ENCODE data around the gene RRP36. TPM values are rescaled to one million over a fixed set of nuclear protein-coding genes. Genes with fewer than 3 reads are reported as not detected.
A peak's percentile ranks its signal among the peaks of the same experiment; 100 is the strongest.

Gene RRP36
- total RNA-seq, 1 donor from 2014 or later = 20.6 TPM

GRCh38 chr6:43052225-43052841 is 30.9 kb downstream of the RRP36 start:
- Histone ChIP-seq H3K27ac (peak overlapping the region; percentile 87 to 98), H3K4me1 (peaks cover 0 to 14% of the 10 kb centered on the region in 2 donors), H3K36me3 (peaks cover 9 to 27% of the 10 kb centered on the region in 2 donors), H3K27me3 (no peaks in the 10 kb centered on the region), H3K4me3 (no peak overlapping the region), H3K9me3 (no peaks in the 10 kb centered on the region)
- DNase-seq (ENCODE audit: low spot score in 2 of 2) = no peak
- TF ChIP-seq CTCF (IDR thresholded peaks at IDR 0.05) = no peak
- intact Hi-C loops (cut with DNase I) = loop anchor here (2.0 to 5.0 kb wide), 4 partner anchors 68 to 150 kb away; partner anchors contain the start of genes CNPY3 and PPP2R5D

GRCh38 chr6:43052842-43053544 is 31.6 kb downstream of the RRP36 start:
- peak overlapping the region; percentile 87 to 98 for H3K27ac ChIP-seq
- peak overlapping the region; percentile 71 for H3K4me3 ChIP-seq
- peaks cover 9 to 31% of the 10 kb centered on the region in 2 donors for H3K36me3 ChIP-seq
- H3K4me1 ChIP-seq = peaks cover 0 to 15% of the 10 kb centered on the region in 2 donors
- TF ChIP-seq CTCF (IDR thresholded peaks at IDR 0.05) = no peak
- intact Hi-C loops (cut with DNase I) = loop anchor here (1.0 to 5.0 kb wide), 5 partner anchors 68 to 151 kb away; partner anchors contain the start of genes CNPY3, PEX6 and PPP2R5D
- H3K27me3 ChIP-seq = no peaks in the 10 kb centered on the region
- no peaks in the 10 kb centered on the region for H3K9me3 ChIP-seq
- no peak for DNase-seq (ENCODE audit: low spot score in 2 of 2)

GRCh38 chr6:43053545-43054205 is 32.3 kb downstream of the RRP36 start, which contains the start of gene CUL7:
TSS of gene CUL7 (minus strand) at chr6:43053851. CDS start at chr6:43052788, 1,063 bp downstream.
- peak within 1 kb of the TSS; percentile 87 to 98 for H3K27ac ChIP-seq

GRCh38 chr6:43054206-43054943 is 33.0 kb downstream of the RRP36 start:
- TF ChIP-seq CTCF (IDR thresholded peaks at IDR 0.05) = no peak
- intact Hi-C loops (cut with DNase I) = loop anchor here (5.0 kb wide), 1 partner anchor 152 kb away; no protein-coding TSS in a partner anchor
- peak overlapping the region; percentile 71 for H3K4me3 ChIP-seq
- no peaks in the 10 kb centered on the region for H3K27me3 ChIP-seq
- peaks cover 5 to 24% of the 10 kb centered on the region in 2 donors for H3K4me1 ChIP-seq
- H3K9me3 ChIP-seq = no peaks in the 10 kb centered on the region
- peaks cover 9 to 22% of the 10 kb centered on the region in 2 donors for H3K36me3 ChIP-seq
- no peak for DNase-seq (ENCODE audit: low spot score in 2 of 2)
- peak overlapping the region; percentile 87 to 98 for H3K27ac ChIP-seq

More at GRCh38 chr6:43053545-43054205, 32.3 kb downstream of the RRP36 start, which contains the start of gene CUL7:
- peak; percentile 69 to 96 for DNase-seq (ENCODE audit: low spot score in 2 of 2)
- H3K36me3 ChIP-seq = peaks cover 9 to 27% of the 10 kb centered on the region in 2 donors
- H3K9me3 ChIP-seq = no peaks in the 10 kb centered on the region
- peak within 1 kb of the TSS; percentile 71 for H3K4me3 ChIP-seq
- intact Hi-C loops (cut with DNase I) = loop anchor here (1.0 to 5.0 kb wide), 5 partner anchors 67 to 151 kb away; partner anchors contain the start of genes CNPY3, PEX6 and PPP2R5D
- peaks cover 5 to 22% of the 10 kb centered on the region in 2 donors for H3K4me1 ChIP-seq
- no peak for TF ChIP-seq CTCF (IDR thresholded peaks at IDR 0.05)
- H3K27me3 ChIP-seq = no peaks in the 10 kb centered on the region

GRCh38 chr6:43055966-43056365 is 34.5 kb downstream of the RRP36 start:
- intact Hi-C loops (cut with DNase I) = loop anchor here (5.0 kb wide), 1 partner anchor 86 kb away; no protein-coding TSS in a partner anchor
- Histone ChIP-seq H3K4me1 (peaks cover 12 to 35% of the 10 kb centered on the region in 2 donors), H3K4me3 (no peak overlapping the region), H3K27me3 (no peaks in the 10 kb centered on the region), H3K36me3 (peaks cover 9 to 15% of the 10 kb centered on the region in 2 donors), H3K9me3 (no peaks in the 10 kb centered on the region), H3K27ac (no peak overlapping the region)
- TF ChIP-seq CTCF (IDR thresholded peaks at IDR 0.05) = no peak
- no peak for DNase-seq (ENCODE audit: low spot score in 2 of 2)

Measured in ascending aorta (tissue), 2 donors.